Esophagus mucosa (tissue), 1 donor: Measurements from ENCODE around the gene RCN2. TPM values are rescaled to one million over a fixed set of nuclear protein-coding genes. Genes with fewer than 3 reads are reported as not detected.

Experiments
- ATAC-seq: fragments of 200-7000 bp; cut with Tn5 transposase; one replicate; pipeline ENCODE4 v1.9.1; 2020
- total RNA-seq: library from RNA; stranded (reverse); gene quantifications from one replicate; pipeline ENCODE4 v1.2.4, GENCODE V29; 2023
- donor health status: DM: yes; HTN: yes; CAD: no.

Gene RCN2
- total RNA-seq, 1 donor from 2014 or later = 25.0 TPM

DNA sequence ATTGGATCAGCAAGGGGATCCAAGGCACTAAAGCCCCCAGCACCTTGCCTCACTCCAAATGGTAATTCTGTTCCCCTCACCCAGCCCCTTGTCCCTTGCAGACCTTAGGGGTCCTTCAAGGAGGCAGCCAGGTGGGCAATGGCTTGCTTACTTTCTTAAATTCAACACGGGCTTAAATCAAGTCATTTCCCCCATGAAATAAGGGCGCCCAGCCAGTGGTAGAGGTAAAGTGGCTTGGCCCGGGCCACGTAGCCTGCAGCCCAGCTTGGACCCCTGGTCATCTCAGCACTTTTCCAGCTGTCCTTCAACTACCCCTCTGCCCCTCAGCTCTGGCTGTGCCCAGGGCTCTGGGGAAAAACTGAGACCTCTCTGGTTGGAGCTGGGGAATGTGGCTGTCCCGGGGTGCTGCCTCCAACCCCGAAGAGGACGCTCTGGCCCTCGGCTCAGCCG lies 64.6 kb downstream of the RCN2 start:
- ATAC-seq = no peak

DNA sequence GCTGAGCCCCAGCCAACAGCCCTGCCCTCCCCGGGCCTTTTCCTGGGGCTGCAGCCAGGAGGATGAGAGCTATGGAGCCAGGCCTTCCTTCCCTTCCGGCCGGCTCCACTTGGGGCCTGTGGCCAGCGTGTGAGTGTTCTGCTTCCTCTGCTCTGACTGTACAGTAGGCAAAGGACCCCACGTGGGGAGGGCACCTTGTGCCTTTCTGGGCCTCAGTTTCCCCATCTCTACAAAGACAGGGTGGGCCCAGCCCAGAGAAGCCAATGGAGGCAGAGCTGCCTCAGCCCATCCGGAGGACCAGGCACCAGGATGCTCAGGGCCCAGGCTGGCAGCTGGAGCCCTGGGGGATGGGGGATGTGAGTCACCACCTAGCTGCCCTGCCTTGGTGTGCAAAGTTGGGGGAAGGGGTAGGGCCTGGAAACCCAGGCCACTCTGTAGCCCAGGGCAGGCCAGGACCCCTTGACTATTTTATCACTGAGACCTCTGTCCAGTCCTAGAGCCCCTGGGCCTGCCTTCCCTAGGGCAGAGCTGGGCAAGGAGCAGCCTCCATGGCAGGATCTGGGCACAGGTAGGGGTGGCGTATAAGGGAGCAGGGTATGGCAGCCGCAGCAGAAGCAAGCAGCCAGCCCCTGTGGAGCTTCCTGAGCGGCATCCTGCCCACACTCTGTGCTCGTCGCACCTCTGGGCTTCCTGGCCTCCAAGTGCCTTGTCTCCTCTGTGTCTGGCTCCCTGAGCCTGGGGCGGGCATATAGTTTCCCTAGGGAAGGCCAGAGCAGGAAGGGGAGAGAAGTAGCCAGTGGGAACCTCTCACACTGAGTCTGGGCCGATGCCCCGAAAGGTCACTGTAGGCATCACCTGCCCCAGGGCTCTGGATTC lies 65.2 kb downstream of the RCN2 start:
- peak; percentile 7 for ATAC-seq

DNA sequence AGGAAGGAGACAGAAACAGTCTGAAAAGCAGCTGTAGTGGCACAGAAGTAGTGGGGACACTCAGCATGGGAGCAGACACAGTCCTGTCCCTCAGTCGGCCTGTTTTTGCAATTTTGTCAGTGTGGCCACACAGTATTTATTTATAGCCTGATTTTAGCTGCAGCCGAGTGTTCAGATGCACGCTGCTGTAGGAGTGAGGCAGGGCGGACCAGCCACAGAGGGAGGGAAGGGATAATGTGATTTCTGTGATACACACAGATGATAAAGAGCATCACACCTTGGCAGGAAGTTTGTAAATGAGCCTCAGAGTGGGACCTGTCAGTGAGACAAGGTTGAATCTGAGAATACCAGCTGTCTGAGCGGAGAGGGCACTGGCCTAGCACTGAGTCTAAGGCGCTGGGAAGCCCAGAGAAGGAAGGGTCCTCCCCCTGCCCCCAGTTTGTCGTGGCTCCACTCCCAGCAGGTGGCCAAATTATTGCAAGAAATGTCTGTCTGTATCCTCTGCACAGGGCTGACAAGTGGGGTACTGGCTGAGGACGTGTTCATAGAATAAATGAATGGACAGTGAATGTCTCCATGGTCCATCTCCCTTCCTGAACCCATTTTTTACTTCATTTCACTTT lies 67.2 kb downstream of the RCN2 start:
- no peak for ATAC-seq

DNA sequence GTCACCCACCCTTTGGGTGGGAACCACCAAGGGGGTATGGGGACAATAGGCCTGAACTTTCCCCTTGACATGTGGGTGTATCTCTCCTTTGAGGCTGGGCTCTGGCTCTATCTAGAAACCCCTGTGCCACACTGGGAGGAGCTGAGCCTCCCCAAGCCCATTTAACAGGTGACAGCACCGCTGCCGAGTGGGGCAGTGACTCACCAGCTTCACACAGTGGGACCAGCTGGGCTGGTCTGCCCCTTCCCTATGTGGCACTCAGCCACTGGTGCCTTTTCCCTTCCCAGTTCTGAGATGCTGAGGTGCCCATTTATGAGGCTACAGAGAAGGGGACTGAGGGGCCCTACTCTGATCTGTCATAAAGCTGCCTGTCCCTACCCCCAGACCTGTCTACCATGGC lies 68.4 kb downstream of the RCN2 start:
- no peak for ATAC-seq

DNA sequence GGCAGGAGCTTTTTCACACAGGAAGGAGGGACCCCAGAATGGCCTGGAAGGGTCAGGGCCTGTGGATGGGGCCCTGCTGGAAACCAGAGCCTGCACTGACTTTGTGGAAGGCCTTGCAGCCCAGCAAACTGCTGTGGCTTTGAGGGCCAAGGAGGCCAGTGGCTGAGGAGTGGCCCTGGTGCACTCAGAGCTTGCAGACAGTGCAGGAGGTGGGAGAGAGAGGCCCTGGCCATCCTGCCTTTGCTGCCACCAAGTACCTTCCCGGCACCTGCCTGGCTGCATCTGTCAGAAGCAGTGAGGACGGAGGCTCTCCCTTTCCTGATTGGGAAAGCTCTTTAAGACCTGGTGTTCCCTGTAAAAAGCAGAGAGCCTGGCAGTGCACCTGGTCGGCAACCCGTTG lies 69.8 kb downstream of the RCN2 start:
- ATAC-seq = no peak

DNA sequence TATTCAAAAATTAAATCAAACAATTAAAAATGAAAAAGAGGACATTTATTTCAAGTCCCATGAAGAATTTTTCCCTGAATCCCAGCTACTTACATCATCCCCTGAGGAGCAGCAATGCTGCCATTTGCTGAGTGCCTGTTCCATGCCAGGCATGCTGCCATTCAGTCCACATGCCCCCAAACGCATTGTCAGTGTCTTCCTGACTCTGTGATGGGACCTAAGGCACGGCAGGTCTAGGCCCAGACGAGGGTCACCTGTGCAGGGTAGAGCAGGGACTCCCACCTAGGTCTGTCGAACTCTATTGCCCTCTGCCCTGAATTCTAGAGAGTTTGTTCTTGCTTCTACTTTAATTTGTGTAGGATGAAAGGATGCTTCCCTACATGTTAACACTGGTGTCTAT lies 70.4 kb downstream of the RCN2 start:
- no peak for ATAC-seq

DNA sequence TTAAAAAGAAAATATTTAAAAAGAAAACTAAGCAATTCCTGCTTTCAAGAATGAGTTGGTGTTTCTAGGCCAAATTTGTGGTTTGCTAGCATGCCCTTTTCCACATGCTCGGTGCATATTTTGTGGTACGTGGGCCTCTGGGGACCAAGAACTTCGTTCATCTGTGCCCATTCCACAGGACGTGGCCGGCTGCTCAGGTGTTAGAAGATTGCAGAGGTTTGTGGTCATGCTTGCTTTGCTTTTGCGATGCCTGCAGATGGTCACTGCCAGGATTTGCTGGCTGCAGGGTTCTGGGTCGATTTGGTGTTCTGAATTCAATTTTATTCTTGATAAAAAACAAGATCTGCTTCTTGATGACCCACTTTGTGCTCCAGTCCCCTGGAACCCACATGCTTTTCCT lies 70.9 kb downstream of the RCN2 start:
- no peak for ATAC-seq

DNA sequence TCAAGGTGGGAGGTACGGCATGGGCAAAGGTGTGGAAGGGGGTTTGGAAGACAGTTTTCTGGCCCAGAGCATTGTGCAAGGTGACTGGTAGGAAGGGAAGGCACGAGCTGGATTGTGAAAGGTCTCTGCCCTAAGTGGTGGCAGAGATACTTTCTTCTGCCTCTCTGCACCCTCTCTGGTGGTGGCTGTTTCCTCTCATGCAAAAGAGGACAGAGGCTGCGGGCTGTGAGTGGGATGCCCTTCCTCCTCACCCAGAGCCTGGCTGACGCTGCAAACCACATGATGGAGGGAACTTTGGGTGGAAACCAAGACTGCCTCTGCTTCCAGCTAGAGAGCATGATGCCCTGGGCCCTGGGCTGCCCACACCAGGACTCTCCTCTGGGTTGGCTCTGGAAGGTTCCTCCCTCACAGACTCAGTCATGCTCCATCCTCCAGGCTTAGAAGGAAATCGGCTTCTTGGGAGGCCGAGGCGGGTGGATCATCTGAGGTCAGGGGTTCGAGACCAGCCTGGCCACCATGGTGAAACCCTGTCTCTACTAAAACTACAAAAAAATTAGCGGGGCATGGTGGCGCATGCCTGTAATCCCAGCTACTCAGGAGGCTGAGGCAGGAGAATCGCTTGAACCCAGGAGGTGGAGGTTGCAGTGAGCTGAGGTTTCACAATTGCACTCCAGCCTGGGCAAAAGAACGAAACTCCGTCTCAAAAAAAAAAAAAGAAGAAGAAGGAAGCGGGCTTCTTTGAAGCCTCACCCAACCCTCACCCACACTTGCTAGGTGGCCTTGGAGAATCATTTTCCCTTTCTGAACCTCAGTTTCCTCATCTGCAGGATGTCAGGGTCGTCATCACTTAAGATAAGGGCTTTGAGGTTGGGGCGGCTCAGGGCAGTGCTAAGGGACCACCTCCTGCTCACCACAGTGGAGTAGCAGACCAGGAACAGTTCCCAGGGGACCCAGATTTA lies 71.7 kb downstream of the RCN2 start:
- peak; percentile 57 for ATAC-seq

Other genes with a start within 250 kb of the RCN2 start
- gene SCAPER, start 26.4 kb upstream of the RCN2 start, total RNA-seq = 19.5 TPM
- gene PSTPIP1, start 63.4 kb downstream of the RCN2 start, total RNA-seq = 1.3 TPM
- gene TSPAN3, start 139.4 kb downstream of the RCN2 start, total RNA-seq = 60.8 TPM